Testis (tissue), 3 donors: Measurements from ENCODE around the gene MAML2. TPM values are rescaled to one million over a fixed set of nuclear protein-coding genes. Genes with fewer than 3 reads are reported as not detected.

ENCODE experiments used
- DNase-seq: peaks from one replicate; pipeline ENCODE4 v3.0.0-alpha.2; 2019
- H3K27ac ChIP-seq, 2 donors: fragments of 200-600 bp; sonication (generic); one replicate each; pipeline ENCODE4 v1.5.1; 2019
- H3K27me3 ChIP-seq: fragments of 200-600 bp; sonication (generic); one replicate; pipeline ENCODE4 v1.5.1; 2019
- H3K36me3 ChIP-seq: fragments of 200-600 bp; sonication (generic); one replicate; pipeline ENCODE4 v1.5.1; 2017; ENCODE audit warnings: low read depth; ENCODE audit errors: missing control alignments
- H3K4me1 ChIP-seq: fragments of 200-600 bp; sonication (generic); one replicate; pipeline ENCODE4 v1.5.1; 2019
- H3K4me3 ChIP-seq, 2 donors: fragments of 200-600 bp; sonication (generic); one replicate each; pipeline ENCODE4 v1.5.1; 2017 to 2019
- H3K9me3 ChIP-seq: fragments of 200-600 bp; sonication (generic); one replicate; pipeline ENCODE4 v1.5.1; 2017
- POLR2A ChIP-seq: fragments of 450-650 bp; IDR thresholded peaks from one replicate; pipeline ENCODE4 v1.6.1; 2017; ENCODE audit warnings: antibody characterized with exemption, mild to moderate bottlenecking, moderate library complexity
- WGBS, 2 donors: methylation state at CpG; one replicate each; pipeline ENCODE4 v1.1.5; 2018; 5-methylcytosine and 5-hydroxymethylcytosine counted together
- intact Hi-C: fragments of 100-400 bp; cut with DNase I; formaldehyde crosslinking; loops from one replicate; pipeline ENCODE4 v1.15.1; 2023; ENCODE audit warnings: low total_unique reads
- polyA plus RNA-seq: library from polyadenylated mRNA; stranded (reverse); fragments of 350-450 nt; fragmentation: Illumina TruSeq; extraction: RNeasy Lipid Tissue Mini Kit (QIAGEN cat#74804); gene quantifications from one replicate; pipeline ENCODE4 v1.2.3, GENCODE V29; 2014; ENCODE audit warnings: low read depth, low replicate concordance; ENCODE audit not compliant: insufficient read depth
- total RNA-seq, 2 donors: library from RNA; depleted of rRNA; stranded (reverse); fragments of >200 nt; gene quantifications; one replicate each; pipeline ENCODE4 v1.2.3, GENCODE V29; 2016
- TF ChIP-seq, protein P1 (sequence below), 3 experiments: fragments of 450-650 bp in 2 of 3; fragments of 200-600 bp in 1 of 3; sonication (generic) in 1 of 3; IDR thresholded peaks; one replicate each; pipeline ENCODE4 v1.5.1; 2016 to 2019; ENCODE audit warnings: antibody characterized with exemption in 3 of 3, mild to moderate bottlenecking in 2 of 3, moderate library complexity in 1 of 3

Gene MAML2
- total and polyA plus RNA-seq, 3 donors from 2014 or later: 5.1 to 23.6 (median 17.6) TPM

DNA sequence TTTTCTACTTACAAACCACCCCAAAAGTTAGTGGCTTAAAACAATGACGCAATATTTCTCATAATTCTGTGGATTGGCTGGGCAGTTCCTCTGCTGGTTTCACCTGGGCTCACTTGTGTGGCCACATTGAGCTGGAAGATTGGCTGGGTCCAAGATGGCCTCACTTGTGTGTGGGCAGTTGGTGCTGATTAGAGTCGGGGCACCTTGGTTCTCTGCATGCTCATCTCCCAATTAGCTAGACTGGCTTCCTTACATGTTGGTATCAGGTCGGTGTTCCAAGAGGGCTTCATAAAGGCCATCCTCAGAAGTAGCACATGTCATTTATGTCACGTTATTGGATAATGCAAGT lies 12.5 kb downstream of the MAML2 start:
- Histone ChIP-seq H3K9me3 (no peaks in the 10 kb centered on the region), H3K4me3 (no peak overlapping the region), H3K36me3 (no peaks in the 10 kb centered on the region), H3K27me3 (no peaks in the 10 kb centered on the region), H3K4me1 (peaks cover 33% of the 10 kb centered on the region), H3K27ac (no peak overlapping the region)
- WGBS, 2 donors: 89 to 94% methylated on average over 4 of the region's 4 CpGs
- DNase-seq: no peak
- intact Hi-C loops: no loop called here
- no peak for TF ChIP-seq POLR2A
- TF ChIP-seq, protein P1, sequence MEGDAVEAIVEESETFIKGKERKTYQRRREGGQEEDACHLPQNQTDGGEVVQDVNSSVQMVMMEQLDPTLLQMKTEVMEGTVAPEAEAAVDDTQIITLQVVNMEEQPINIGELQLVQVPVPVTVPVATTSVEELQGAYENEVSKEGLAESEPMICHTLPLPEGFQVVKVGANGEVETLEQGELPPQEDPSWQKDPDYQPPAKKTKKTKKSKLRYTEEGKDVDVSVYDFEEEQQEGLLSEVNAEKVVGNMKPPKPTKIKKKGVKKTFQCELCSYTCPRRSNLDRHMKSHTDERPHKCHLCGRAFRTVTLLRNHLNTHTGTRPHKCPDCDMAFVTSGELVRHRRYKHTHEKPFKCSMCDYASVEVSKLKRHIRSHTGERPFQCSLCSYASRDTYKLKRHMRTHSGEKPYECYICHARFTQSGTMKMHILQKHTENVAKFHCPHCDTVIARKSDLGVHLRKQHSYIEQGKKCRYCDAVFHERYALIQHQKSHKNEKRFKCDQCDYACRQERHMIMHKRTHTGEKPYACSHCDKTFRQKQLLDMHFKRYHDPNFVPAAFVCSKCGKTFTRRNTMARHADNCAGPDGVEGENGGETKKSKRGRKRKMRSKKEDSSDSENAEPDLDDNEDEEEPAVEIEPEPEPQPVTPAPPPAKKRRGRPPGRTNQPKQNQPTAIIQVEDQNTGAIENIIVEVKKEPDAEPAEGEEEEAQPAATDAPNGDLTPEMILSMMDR (IDR thresholded peaks at IDR 0.05): no peak

DNA sequence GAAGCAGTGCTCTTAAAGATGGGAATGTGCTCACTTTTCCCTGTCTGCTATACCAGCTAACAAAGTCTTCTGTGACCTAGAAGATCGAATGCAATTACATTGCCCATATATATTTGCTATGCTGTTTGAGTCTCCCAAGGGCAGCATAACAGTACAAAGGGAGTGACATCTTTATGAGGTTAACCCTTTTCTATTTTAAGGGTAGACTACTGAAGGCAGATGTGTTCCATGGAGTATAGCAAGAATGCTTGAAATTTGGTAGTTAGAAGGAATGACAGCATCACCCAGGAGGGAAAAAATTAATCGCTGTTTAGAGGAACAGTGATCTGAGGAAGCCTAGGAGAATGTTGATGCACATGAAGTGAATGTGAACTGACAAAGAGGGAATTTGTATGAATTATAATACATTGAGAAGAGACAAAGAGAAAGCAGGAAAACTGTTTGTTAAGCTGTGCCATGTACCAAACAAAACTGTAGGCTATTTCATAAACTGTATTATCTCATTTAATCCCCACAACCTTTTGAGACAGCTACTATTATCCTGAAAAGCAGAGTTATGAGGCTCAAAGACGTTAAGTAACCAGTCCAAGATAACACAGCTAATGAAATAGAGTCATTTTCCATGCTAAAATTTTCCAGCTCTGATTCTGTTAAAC lies 13.0 kb downstream of the MAML2 start:
- no peak overlapping the region for H3K27ac ChIP-seq
- intact Hi-C loops: no loop called here
- no peak for DNase-seq
- no peaks in the 10 kb centered on the region for H3K36me3 ChIP-seq
- H3K9me3 ChIP-seq: no peaks in the 10 kb centered on the region
- TF ChIP-seq, protein P1 (IDR thresholded peaks at IDR 0.05): no peak
- no peak for TF ChIP-seq POLR2A
- peaks cover 38% of the 10 kb centered on the region for H3K4me1 ChIP-seq
- 76 to 88% methylated on average over 3 of the region's 3 CpGs for WGBS, 2 donors
- H3K4me3 ChIP-seq: no peak overlapping the region
- no peaks in the 10 kb centered on the region for H3K27me3 ChIP-seq

DNA sequence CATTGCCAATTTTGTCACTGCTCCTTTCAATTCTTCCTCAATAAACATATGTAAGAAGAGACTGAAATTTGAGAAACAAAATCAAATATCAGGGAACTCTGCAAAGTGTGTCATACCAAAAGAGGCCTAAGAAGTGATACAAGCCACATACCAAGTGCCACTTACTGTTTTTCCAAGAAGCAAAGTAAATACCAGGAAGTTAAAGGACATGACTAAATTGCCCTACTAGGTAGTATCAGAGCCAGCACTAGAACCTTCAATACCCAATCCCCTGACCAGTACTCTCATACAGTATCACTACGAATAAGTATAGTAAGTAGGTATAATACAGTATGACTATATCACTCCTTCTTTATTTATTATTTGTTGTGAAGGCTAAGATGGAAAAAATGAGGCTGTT lies 13.6 kb downstream of the MAML2 start:
- no peak for DNase-seq
- WGBS, 2 donors: 95 to 100% methylated on average over 1 of the region's 1 CpG
- intact Hi-C loops: no loop called here
- Histone ChIP-seq H3K4me1 (peaks cover 43% of the 10 kb centered on the region), H3K9me3 (no peaks in the 10 kb centered on the region), H3K36me3 (no peaks in the 10 kb centered on the region), H3K27ac (no peak overlapping the region), H3K4me3 (no peak overlapping the region), H3K27me3 (no peaks in the 10 kb centered on the region)
- TF ChIP-seq, protein P1 (IDR thresholded peaks at IDR 0.05): no peak
- TF ChIP-seq POLR2A: no peak

DNA sequence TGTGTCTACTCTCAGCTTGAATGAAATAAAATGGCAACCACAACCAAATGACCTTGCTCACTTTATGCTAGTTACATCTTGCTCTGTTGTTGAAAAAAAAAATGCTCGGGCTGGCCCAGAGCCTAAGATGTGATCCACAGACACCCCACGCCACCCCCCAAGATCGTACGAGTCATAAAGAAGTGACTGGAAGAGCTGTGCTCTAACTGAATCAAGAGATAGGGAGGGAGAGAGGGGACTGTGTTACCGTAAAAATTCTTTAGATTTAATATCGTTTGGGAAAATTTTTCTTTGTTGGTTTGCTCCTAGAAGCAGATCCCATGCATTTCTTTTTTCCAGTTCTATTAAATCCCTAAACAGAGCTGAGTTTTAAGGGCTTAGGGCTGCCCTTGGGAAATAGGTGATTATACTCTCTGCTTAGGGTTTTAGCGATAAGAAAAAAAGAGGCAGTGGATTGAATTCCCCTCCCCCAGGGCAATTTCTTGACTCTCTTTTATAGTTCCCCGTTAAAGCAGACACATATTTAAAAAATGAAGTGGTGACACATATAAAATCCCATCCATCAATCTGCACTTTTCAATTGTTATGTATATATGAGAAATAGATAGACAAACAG lies 14.5 kb downstream of the MAML2 start:
- peaks cover 44% of the 10 kb centered on the region for H3K4me1 ChIP-seq
- H3K36me3 ChIP-seq: no peaks in the 10 kb centered on the region
- H3K27me3 ChIP-seq: no peaks in the 10 kb centered on the region
- no peak overlapping the region for H3K4me3 ChIP-seq
- H3K9me3 ChIP-seq: no peaks in the 10 kb centered on the region
- intact Hi-C loops: no loop called here
- WGBS, 2 donors: 53 to 67% methylated on average over 8 of the region's 8 CpGs
- TF ChIP-seq, protein P1 (IDR thresholded peaks at IDR 0.05): no peak
- no peak for TF ChIP-seq POLR2A
- no peak for DNase-seq
- H3K27ac ChIP-seq: no peak overlapping the region

DNA sequence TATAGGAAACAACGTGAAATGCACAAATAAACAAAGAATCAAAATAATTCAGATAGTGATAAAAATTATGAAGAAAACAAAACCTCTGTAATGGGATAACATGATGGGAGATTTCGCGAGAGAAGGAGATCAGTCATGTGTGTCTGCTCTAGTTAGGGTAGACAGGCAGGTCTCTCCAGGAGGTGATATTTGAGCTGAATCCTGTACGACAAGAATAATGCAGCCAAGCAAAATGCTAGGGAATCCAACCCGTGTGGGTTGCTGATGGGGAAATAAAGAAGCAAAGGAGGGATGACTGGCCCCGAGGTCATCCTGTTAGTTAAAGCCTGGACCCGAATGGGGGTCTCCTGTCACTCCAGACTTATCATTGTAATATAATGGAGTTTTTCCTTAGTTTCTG lies 16.0 kb downstream of the MAML2 start:
- H3K4me1 ChIP-seq: peaks cover 35% of the 10 kb centered on the region
- H3K4me3 ChIP-seq: no peak overlapping the region
- TF ChIP-seq, protein P1 (IDR thresholded peaks at IDR 0.05): no peak
- TF ChIP-seq POLR2A: no peak
- H3K27me3 ChIP-seq: no peaks in the 10 kb centered on the region
- no peaks in the 10 kb centered on the region for H3K9me3 ChIP-seq
- no peak for DNase-seq
- intact Hi-C loops: no loop called here
- 90 to 96% methylated on average over 7 of the region's 7 CpGs for WGBS, 2 donors
- H3K27ac ChIP-seq: no peak overlapping the region
- no peaks in the 10 kb centered on the region for H3K36me3 ChIP-seq
